GM18951 (cell line): Measurements from ENCODE around the gene KIF11.
"Not testable (repeated sequence)": the region's sequence is repeated elsewhere in the genome, so short reads cannot be mapped to it uniquely, and the experiment has no call there.

Experiments used
- POLR2A ChIP-seq: IDR thresholded peaks from 4 replicates; pipeline ENCODE4 v1.6.1; 2011; ENCODE audit warnings: mild to moderate bottlenecking; ENCODE audit not compliant: insufficient read length, insufficient read depth; ENCODE audit errors: extremely low read depth
- in situ Hi-C: fragments of 300-500 bp; cut with MboI; formaldehyde crosslinking; loops from one replicate; pipeline ENCODE4 v1.12.0; 2022; ENCODE audit warnings: low sequenced_read_pairs, mixed read lengths, inconsistent platforms; ENCODE audit not compliant: unreplicated experiment

The KIF11 gene

DNA sequence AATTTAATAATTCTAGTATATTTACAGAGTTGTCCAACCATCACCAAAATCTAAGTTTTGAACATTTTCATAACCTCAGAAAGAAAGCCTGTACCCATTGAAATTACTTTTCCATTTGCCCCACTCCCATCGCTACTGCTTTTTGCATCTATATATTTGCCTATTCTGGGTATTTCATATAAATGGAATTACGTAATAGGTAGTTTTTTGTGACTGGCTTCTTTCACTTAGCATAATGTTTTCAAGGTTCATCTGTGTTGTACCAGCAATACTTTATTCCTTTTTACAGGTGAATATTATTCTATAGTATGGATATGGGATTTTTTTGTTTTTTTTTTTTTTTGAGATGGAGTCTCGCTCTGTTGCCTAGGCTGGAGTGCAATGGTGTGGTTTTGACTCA is 22.6 kb downstream of the KIF11 start:
- no peak for TF ChIP-seq POLR2A
- in situ Hi-C loops: no loop called here

DNA sequence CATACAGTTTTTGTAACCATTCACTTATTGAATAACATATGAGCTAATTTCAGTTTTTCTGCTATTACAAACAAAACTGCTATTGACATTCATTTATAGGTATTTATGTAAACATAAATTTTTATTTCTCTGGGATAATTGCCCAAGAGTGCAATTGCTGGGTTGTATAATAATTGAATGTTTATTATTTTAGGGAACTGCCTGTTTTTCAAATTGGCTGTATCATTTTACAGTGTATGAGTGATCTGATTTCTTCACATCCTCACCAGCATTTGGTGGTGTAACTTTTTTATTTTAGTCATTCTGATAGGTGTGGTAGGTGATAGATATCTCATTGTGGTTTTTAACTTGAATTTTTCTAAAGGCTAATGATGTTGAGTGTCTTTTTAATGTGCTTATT is 26.4 kb downstream of the KIF11 start:
- in situ Hi-C loops: no loop called here
- no peak for TF ChIP-seq POLR2A

DNA sequence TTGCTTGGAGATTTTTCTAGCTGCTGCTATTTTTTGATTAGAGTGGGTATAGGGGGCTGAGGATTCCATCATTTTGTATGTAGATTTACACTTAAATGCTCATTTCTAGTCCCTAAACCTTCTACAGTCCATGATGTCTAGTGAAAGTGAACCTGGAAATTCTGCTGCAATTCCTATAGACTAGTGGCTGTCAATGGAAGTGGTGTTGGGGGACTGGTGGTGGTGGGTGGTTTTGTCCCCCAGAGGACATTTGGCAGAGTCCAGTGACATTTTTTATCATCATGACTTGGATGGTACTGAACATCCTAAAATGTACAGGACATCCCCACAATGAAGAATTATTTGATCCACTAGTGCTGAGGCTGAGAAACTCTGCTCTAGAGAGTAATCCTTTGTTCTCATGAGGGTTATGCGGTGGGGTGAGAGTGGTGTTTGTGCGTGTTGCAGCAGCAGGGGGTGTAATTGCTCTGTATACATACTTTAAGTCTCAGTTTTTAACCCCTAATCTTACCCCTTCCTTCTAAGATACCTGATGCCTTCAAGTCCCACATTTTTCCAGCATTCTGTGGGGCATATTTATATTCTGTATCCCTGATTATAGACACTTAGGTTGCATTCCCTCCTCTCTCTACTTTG is 35.0 kb downstream of the KIF11 start:
- no peak for TF ChIP-seq POLR2A
- in situ Hi-C loops: no loop called here

DNA sequence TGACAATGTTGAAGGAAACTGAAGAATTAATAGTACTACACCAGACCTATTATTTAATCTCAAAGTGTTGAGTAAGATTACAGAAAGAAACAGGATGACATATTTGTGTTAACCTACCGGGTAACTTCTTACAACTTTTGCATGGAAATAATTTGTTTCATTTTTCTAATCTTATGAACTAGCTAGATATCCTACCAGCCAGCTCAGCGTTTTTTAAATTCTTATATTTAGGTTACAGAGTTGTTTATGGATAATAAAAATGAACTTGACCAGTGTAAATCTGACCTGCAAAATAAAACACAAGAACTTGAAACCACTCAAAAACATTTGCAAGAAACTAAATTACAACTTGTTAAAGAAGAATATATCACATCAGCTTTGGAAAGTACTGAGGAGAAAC is 37.0 kb downstream of the KIF11 start:
- in situ Hi-C loops: no loop called here
- TF ChIP-seq POLR2A: no peak

DNA sequence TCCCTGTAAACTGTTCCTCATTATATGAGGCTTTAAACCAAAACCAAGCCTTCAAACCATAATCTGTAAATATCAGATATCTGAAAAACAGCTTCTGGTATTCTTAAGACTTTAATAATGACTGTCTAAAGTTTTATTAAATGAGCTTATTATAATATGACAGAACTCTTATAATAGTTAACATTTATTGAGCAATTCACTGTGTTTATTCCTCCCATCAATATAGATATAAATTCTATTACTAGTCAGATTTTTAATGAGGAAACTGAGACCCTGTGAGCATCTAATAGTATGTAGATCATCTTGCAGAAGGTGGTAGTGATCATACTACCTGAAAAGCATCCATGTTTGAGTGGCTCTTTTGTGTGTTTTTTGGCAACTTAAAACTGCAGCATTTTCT is 45.1 kb downstream of the KIF11 start:
- in situ Hi-C loops: no loop called here
- no peak for TF ChIP-seq POLR2A

DNA sequence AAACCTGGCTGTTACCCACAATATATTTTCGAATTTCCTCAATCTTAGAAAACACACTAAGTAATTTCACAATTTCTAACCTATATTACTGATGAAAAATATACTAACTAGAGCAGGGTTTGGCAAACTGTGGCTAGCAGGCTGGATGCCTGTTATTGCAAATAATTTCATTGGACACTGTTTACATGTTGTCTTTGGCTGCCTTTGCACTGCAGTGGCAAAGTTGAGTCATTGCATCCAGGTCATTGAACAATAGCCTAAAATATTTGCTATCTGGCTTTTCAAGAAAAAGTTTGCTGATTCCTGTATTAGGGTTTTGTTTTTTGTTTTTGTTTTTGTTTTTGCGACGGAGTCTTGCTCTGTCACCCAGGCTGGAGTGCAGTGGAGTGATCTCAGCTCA is 47.2 kb downstream of the KIF11 start:
- in situ Hi-C loops: no loop called here
- no peak for TF ChIP-seq POLR2A

DNA sequence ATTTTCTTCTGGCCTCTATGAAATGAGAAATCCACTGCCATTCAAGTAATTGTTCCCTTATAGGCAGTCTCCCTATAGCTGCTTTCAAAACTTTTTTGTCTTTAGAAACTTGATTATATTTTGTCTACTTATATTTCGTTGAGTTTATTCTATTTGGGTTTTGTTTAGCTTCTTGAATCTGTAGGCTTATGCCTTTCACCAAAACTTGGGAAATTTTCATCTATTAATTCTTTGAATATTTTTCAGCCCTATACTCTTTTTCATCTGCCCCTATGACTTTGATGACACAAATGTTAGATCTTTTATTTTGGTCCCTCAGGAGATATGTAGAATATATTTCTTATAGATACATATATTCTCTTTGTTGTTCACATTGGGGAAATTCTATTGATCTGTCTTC is 48.6 kb downstream of the KIF11 start:
- no peak for TF ChIP-seq POLR2A
- in situ Hi-C loops: no loop called here

DNA sequence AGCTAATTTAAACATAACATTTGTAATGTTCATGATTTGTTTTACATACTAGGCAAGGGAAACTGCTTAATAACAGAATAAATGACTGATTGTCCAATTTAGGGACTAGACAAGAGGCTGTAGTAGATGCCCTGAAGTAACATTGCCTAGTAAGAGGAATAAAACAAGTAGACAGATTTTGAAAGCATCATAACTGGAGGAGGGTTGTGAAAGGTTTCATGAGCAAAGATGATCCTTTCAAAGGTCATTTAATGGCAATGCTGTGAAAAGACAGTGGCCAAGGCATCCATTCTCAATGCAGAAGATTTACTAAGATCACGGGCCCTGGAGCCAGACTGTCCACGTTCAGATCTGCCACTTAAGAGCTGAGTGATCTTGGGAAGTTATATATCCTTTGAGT is 52.0 kb downstream of the KIF11 start:
- TF ChIP-seq POLR2A: no peak
- in situ Hi-C loops: no loop called here

DNA sequence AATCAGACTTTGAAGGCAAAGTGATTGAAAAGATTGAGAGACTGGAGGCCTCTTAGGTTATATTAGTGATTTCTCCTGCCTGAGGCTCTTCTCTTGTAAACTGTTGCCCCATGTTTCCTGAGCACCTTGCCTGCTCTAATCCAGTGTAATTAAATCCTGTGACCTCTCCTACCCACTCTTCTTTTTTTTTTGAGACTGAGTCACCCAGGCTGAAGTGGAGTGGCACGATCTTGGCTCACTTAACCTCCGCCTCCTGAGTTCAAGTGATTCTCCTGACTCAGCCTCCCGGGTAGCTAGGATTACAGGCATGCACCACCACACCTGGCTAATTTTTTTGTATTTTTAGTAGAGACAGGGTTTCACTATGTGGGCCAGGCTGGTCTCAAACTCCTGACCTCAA is 57.9 kb downstream of the KIF11 start:
- in situ Hi-C loops: not testable (repeated sequence)

DNA sequence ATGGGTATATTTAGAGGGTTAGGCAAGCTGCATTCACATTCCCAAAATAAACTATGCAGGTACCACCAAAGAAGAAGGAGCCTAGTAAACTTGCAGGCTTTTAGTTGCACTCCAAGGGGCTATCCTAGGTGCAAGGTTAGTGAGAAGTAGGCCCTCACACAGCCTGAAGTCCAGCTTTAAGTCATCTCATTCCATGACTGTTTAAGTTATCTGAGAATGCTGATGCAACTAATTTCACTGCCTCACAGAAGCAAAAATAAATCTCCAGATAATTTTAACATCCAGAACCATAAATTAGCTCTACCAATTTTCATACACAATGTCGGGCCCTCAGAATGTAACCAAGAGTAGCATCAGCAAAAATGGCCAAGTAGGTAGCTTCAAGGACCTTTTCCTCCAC is 62.5 kb downstream of the KIF11 start:
- in situ Hi-C loops: no loop called here
- no peak for TF ChIP-seq POLR2A

DNA sequence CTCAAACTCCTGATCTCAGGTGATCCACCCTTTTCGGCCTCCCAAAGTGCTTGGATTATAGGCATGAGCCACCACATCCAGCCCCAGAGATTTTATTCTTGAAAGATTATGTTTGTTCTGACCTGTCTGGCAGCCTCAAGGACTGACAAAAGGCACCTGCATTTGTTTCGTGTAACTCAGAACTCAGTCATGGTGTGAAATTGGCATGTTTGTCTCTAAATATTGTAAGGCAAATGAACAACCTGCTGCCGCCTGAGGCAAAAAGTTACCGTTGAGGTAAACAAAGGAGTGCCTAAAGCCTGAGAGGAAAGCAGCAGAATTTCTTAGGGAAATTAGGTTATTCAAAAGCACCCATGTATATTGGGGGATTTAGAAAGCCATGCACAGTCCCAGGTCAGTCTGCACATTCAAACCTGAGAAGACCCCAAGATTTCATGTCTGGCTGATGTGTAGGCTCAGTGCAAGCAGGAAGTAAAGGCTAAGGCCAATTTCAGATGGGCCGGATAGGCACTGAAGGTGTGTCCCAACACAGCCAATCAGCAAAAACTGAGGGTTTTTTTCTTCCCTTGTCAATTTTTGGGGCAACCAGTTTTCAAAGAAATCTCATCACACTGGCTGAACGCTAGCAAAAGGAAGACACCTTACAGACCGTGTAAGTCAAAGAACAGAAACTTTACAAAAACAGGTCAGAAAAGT is 63.5 kb downstream of the KIF11 start:
- in situ Hi-C loops: no loop called here
- no peak for TF ChIP-seq POLR2A

DNA sequence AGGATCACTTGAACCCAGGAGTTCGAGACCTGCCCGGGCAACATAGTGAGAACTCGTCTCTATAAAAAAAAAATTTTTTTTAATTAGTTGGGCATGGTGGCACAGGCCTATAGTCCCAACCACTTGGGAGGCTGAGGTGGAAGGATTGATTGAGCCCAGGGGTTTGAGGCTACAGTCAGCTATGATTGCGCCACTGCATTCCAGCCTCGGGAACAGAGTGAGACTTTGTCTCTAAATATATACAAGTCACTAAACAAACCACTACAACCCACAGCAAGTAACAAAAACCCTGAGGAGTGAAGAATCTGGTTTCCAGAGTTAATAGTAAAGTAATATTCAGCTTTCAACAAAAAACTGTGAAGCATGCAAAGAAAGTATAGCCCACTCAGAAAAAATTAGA is 64.1 kb downstream of the KIF11 start:
- no peak for TF ChIP-seq POLR2A
- in situ Hi-C loops: no loop called here

DNA sequence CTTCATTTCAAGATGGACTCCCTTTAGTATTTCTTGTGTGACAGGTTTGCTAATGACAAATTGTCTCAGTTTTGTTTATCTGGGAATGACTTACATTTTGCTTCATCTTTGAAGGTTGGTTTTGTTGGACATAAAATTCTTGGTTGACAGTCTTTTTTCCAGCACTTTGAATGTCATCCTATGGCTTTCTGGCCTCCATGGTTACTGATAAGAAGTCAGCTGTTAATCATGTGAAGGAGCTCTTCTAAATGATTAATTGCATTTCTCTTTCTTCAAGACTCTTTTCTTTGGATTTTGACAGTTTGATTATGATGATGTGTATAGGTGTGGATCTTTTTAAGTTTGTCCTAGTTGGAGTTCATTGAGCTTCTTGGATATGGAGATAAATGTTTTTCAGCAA is 69.9 kb downstream of the KIF11 start:
- in situ Hi-C loops: no loop called here
- no peak for TF ChIP-seq POLR2A

DNA sequence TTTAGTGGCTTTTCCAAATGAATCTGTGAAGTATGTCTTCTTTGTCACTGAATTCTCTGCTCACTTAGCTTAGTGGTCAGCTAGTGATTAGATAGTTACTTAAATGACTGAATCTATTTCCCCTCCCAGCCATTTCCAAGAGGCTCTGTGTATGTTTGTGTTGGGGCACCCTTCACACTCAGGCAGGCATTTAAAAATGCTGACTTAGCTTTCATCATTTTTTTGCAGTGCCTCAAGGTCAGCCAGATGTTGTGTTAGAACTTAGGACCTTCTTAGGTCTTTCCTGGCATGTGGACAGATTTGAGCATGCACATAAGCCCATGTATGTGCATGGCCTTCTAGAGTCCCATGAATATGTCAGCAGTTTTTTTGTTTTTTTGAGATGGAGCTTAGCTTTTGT is 71.4 kb downstream of the KIF11 start:
- in situ Hi-C loops: no loop called here
- TF ChIP-seq POLR2A: no peak

DNA sequence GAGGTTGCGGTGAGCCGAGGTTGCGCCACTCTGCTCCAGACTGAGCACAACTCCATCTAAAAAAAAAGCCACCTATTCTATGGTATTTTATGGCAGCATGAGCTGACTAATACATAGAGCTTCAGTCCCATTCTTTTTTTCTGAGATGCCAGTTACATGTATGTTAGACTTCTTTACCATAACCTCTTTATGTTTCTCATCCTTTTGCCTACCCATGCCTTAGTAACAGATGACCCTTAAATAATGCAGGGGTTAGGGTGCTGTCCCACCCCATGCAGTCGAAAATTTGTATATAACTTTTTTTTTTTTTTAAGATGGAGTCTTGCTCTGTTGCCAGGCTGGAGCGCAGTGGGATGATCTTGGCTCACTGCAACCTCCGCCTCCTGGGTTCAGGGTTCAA is 74.1 kb downstream of the KIF11 start:
- in situ Hi-C loops: no loop called here
- no peak for TF ChIP-seq POLR2A
